Colonic mucosa (tissue), 4 donors: ENCODE measurements around the gene SLC39A8. TPM values are rescaled to one million over a fixed set of nuclear protein-coding genes. Genes with fewer than 3 reads are reported as not detected.

Experiments used
- DNase-seq: peaks from one replicate; pipeline ENCODE4 v3.0.0-alpha.2; 2020
- H3K27ac ChIP-seq: fragments of 200-600 bp; one replicate; pipeline ENCODE4 v1.8.0; 2021
- H3K27me3 ChIP-seq: fragments of 200-600 bp; one replicate; pipeline ENCODE4 v1.8.0; 2021
- H3K36me3 ChIP-seq: fragments of 200-600 bp; one replicate; pipeline ENCODE4 v1.8.0; 2021
- H3K4me1 ChIP-seq: fragments of 200-600 bp; one replicate; pipeline ENCODE4 v1.8.0; 2021; ENCODE audit warnings: mild to moderate bottlenecking
- H3K4me3 ChIP-seq: fragments of 200-600 bp; one replicate; pipeline ENCODE4 v1.8.0; 2021
- H3K9ac ChIP-seq, 2 donors: one replicate each; pipeline ENCODE4 v1.7.0; 2013; ENCODE audit warnings: control low read depth in 2 of 2, low read depth in 2 of 2, low read length in 2 of 2
- H3K9me3 ChIP-seq: fragments of 200-600 bp; one replicate; pipeline ENCODE4 v1.8.0; 2021
- CTCF ChIP-seq: fragments of 200-600 bp; IDR thresholded peaks from one replicate; pipeline ENCODE4 v1.8.0; 2022; ENCODE audit warnings: antibody characterized with exemption, mild to moderate bottlenecking
- intact Hi-C: fragments of 100-400 bp; cut with DNase I; formaldehyde crosslinking; loops from one replicate; pipeline ENCODE4 v1.14.1; 2022
- total RNA-seq, 2 donors: library from RNA; stranded (reverse); fragmentation: NEBNext Ultra II Directional in 1 of 2; extraction: Animal tissue kit (Norgen Biotek cat#: 25700) in 1 of 2; gene quantifications; one replicate each; pipeline ENCODE4 v1.2.1, GENCODE V29; 2021
- donor health status: healthy.
- donor health status: DM: no; HTN: no; CAD: no.
- donor health status: DM: no; HTN: no; CAD: no.

Gene SLC39A8
- total RNA-seq, 2 donors from 2014 or later, result 75.4 to 104 TPM

- TF ChIP-seq CTCF, result no peak
- intact Hi-C loops, result no loop called here
- no peak overlapping the region for H3K9ac ChIP-seq
- no peaks in the 10 kb centered on the region for H3K9me3 ChIP-seq
- H3K27ac ChIP-seq, result no peak overlapping the region
- no peak for DNase-seq
- no peaks in the 10 kb centered on the region for H3K36me3 ChIP-seq
- H3K4me3 ChIP-seq, result no peak overlapping the region
- no peaks in the 10 kb centered on the region for H3K27me3 ChIP-seq
- H3K4me1 ChIP-seq, result no peaks in the 10 kb centered on the region
These were observed 44.1 kb downstream of the SLC39A8 start for GRCh38 chr4:102301167-102301566.

GRCh38 chr4:102299354-102300107 lies 45.8 kb downstream of the SLC39A8 start:
- Histone ChIP-seq H3K9me3 (no peaks in the 10 kb centered on the region), H3K27me3 (no peaks in the 10 kb centered on the region), H3K4me1 (no peaks in the 10 kb centered on the region), H3K4me3 (no peak overlapping the region), H3K27ac (no peak overlapping the region), H3K9ac (no peak overlapping the region), H3K36me3 (no peaks in the 10 kb centered on the region)
- peak; percentile 38 for TF ChIP-seq CTCF
- intact Hi-C loops, result no loop called here
- no peak for DNase-seq

GRCh38 chr4:102298716-102299115 lies 46.6 kb downstream of the SLC39A8 start:
- Histone ChIP-seq H3K36me3 (no peaks in the 10 kb centered on the region), H3K9ac (no peak overlapping the region), H3K4me3 (no peak overlapping the region), H3K4me1 (no peaks in the 10 kb centered on the region), H3K27ac (no peak overlapping the region), H3K27me3 (no peaks in the 10 kb centered on the region), H3K9me3 (no peaks in the 10 kb centered on the region)
- intact Hi-C loops, result no loop called here
- TF ChIP-seq CTCF, result no peak
- no peak for DNase-seq

- no peaks in the 10 kb centered on the region for H3K27me3 ChIP-seq
- H3K27ac ChIP-seq, result no peak overlapping the region
- no peak for DNase-seq
- H3K36me3 ChIP-seq, result no peaks in the 10 kb centered on the region
- no peak overlapping the region for H3K9ac ChIP-seq
- H3K4me3 ChIP-seq, result no peak overlapping the region
- H3K4me1 ChIP-seq, result no peaks in the 10 kb centered on the region
- no peaks in the 10 kb centered on the region for H3K9me3 ChIP-seq
- no peak for TF ChIP-seq CTCF
- intact Hi-C loops, result no loop called here
These were observed 50.0 kb downstream of the SLC39A8 start for GRCh38 chr4:102295153-102295862.

- no peak overlapping the region for H3K27ac ChIP-seq
- H3K9me3 ChIP-seq, result no peaks in the 10 kb centered on the region
- TF ChIP-seq CTCF, result no peak
- DNase-seq, result no peak
- intact Hi-C loops, result no loop called here
- H3K27me3 ChIP-seq, result no peaks in the 10 kb centered on the region
- H3K4me1 ChIP-seq, result no peaks in the 10 kb centered on the region
- H3K9ac ChIP-seq, result no peak overlapping the region
- H3K4me3 ChIP-seq, result no peak overlapping the region
- H3K36me3 ChIP-seq, result no peaks in the 10 kb centered on the region
These were observed 56.8 kb downstream of the SLC39A8 start for GRCh38 chr4:102288497-102288896.
